Erythroblast (primary cell): ENCODE results near the gene KCNIP4.

Experiments
- GATA1 ChIP-seq: IDR thresholded peaks from 2 replicates; pipeline ENCODE4 v1.6.1; 2011; ENCODE audit warnings: low read depth, mild to moderate bottlenecking, control low read depth, low read length, moderate library complexity
- POLR2A ChIP-seq: IDR thresholded peaks from 2 replicates; pipeline ENCODE4 v1.6.1; 2011; ENCODE audit warnings: mild to moderate bottlenecking, low read length

- no peak for TF ChIP-seq POLR2A
- no peak for TF ChIP-seq GATA1
These were observed 947.1 kb downstream of the KCNIP4 start for GRCh38 chr4:21001490-21001889.
